K562 (cell line): ENCODE data around the gene ARFRP1. TPM values are rescaled to one million over a fixed set of nuclear protein-coding genes. Genes with fewer than 3 reads are reported as not detected.

Source experiments
- ATAC-seq: fragments of 200-7000 bp; cut with Tn5 transposase; 3 replicates; pipeline ENCODE4 v1.9.1; 2020; ENCODE audit warnings: moderate library complexity
- BruUV-seq: library from RNA; stranded (reverse); fragments of 400-500 nt; replicated peaks from 2 replicates; lab custom pipeline; 2021; lab: Mats Ljungman, UMichigan
- CTCF ChIA-PET: fragments of 300-600 bp; formaldehyde crosslinking; extraction: SDS; loops from one replicate; lab custom pipeline; 2021; ENCODE audit warnings: low intra/inter-chr PET ratio; lab: Yijun Ruan, JAX
- POLR2A ChIA-PET: fragments of 300-600, 350-650 bp; sonication (Branson Sonifier 250); formaldehyde crosslinking; extraction: SDS; loops from one replicate; lab custom pipeline; 2021; ENCODE audit warnings: antibody characterized with exemption, inconsistent platforms; lab: Yijun Ruan, JAX
- DNase-seq, 4 experiments: peaks; one replicate each; pipeline versions ENCODE4 v3.0.0 to v3.0.0-alpha.2; 2011 to 2018; ENCODE audit warnings: low spot score in 3 of 4, mixed read lengths in 3 of 4; ENCODE audit errors: extremely low read depth in 1 of 4
- FAIRE-seq: peaks from 2 replicates; lab custom pipeline; 2011; peaks lifted over from hg19 to GRCh38; lab: Jason Lieb, UNC
- H2AFZ ChIP-seq: 2 replicates; pipeline ENCODE4 v1.6.0; 2011; ENCODE audit warnings: low read depth, low read length, control low read depth, inconsistent platforms
- H3K27ac ChIP-seq: fragments of 200-600 bp; 3 replicates; pipeline ENCODE4 v1.8.0; 2011; ENCODE audit warnings: low read depth, mild to moderate bottlenecking, control low read depth, inconsistent platforms, low read length, moderate library complexity, mixed read lengths; ENCODE audit errors: extremely low read depth
- H3K27me3 ChIP-seq, 2 experiments: fragments of 300-600 bp in 1 of 2; 2 replicates in 1 of 2; 3 replicates in 1 of 2; pipeline versions ENCODE4 v1.6.0 to v1.8.0; 2011; ENCODE audit warnings: inconsistent platforms in 2 of 2, low read length in 2 of 2, mild to moderate bottlenecking in 1 of 2, mixed read lengths in 1 of 2, moderate library complexity in 1 of 2; ENCODE audit not compliant: control insufficient read depth in 2 of 2, insufficient read depth in 2 of 2
- H3K36me3 ChIP-seq: fragments of 300-600 bp; 3 replicates; pipeline ENCODE4 v1.8.0; 2011; ENCODE audit warnings: mild to moderate bottlenecking, low read length, inconsistent platforms; ENCODE audit not compliant: control insufficient read depth, insufficient read depth
- H3K4me1 ChIP-seq, 2 experiments: fragments of 200-600 bp in 1 of 2; replicated peaks in 1 of 2; 2 replicates in 1 of 2; 3 replicates in 1 of 2; pipeline versions ENCODE4 v1.5.1 to v1.8.0; 2011; ENCODE audit warnings: inconsistent platforms in 2 of 2, low read length in 2 of 2, mild to moderate bottlenecking in 1 of 2, mixed read lengths in 1 of 2, moderate library complexity in 1 of 2; ENCODE audit not compliant: control insufficient read depth in 2 of 2, insufficient read depth in 2 of 2
- H3K4me2 ChIP-seq: 2 replicates; pipeline ENCODE4 v1.6.1; 2011; ENCODE audit warnings: low read length, control low read depth, inconsistent platforms, mixed read lengths; ENCODE audit not compliant: insufficient read depth
- H3K4me3 ChIP-seq: fragments of 200-600 bp; sonication (generic), shearing (Covaris generic); 2 replicates; pipeline ENCODE4 v1.5.1; 2016; ENCODE audit warnings: control low read depth, inconsistent platforms
- H3K79me2 ChIP-seq: fragments of 200-600 bp; 3 replicates; pipeline ENCODE4 v1.8.0; 2011; ENCODE audit warnings: low read length, inconsistent platforms; ENCODE audit not compliant: control insufficient read depth, insufficient read depth
- H3K9ac ChIP-seq, 2 experiments: 2 replicates each; pipeline versions ENCODE4 v1.6.0 to v1.6.1; 2011; ENCODE audit warnings: low read depth in 2 of 2, low read length in 2 of 2, control low read depth in 1 of 2, inconsistent platforms in 1 of 2, mild to moderate bottlenecking in 1 of 2, mixed read lengths in 1 of 2; ENCODE audit not compliant: insufficient read depth in 1 of 2
- H3K9me1 ChIP-seq: one replicate; pipeline ENCODE4 v1.6.0; 2011; ENCODE audit warnings: inconsistent platforms, mild to moderate bottlenecking, low read length, moderate library complexity; ENCODE audit not compliant: control insufficient read depth, insufficient read depth
- H3K9me3 ChIP-seq: replicated peaks from 2 replicates; pipeline ENCODE4 v1.5.1; 2011; ENCODE audit warnings: low read depth, low read length, inconsistent platforms; ENCODE audit not compliant: control insufficient read depth, insufficient read depth
- H4K20me1 ChIP-seq: replicated peaks from 2 replicates; pipeline ENCODE4 v1.6.1; 2011; ENCODE audit warnings: low read length, inconsistent platforms, mixed read lengths; ENCODE audit not compliant: control insufficient read depth, insufficient read depth
- POLR2G ChIP-seq: fragments of 200-400 bp; formaldehyde crosslinking; IDR thresholded peaks from 2 replicates; pipeline ENCODE4 v1.6.1; 2017; ENCODE audit warnings: low read depth, mild to moderate bottlenecking, antibody characterized with exemption, low read length, moderate library complexity
- RBFOX2 ChIP-seq: fragments of 200-400 bp; formaldehyde crosslinking; IDR thresholded peaks from 2 replicates; pipeline ENCODE4 v1.6.1; 2017; ENCODE audit warnings: low read depth, mild to moderate bottlenecking, low read length, moderate library complexity
- ZBTB7A ChIP-seq: IDR thresholded peaks from 2 replicates; pipeline ENCODE4 v1.6.1; 2011; ENCODE audit warnings: low read depth, mild to moderate bottlenecking, low read length, moderate library complexity, borderline replicate concordance; ENCODE audit not compliant: control insufficient read depth
- ZNF76 ChIP-seq: fragments of 250-450 bp; sonication (Bioruptor Pico); IDR thresholded peaks from 2 replicates; pipeline ENCODE4 v1.4.0; 2020; ENCODE audit warnings: mild to moderate bottlenecking, moderate library complexity, borderline replicate concordance
- ZNF830 ChIP-seq: fragments of 250-450 bp; sonication (Bioruptor Pico); IDR thresholded peaks from 2 replicates; pipeline ENCODE4 v1.5.0; 2021; ENCODE audit warnings: mild to moderate bottlenecking
- WGBS: fragments of 100-300 bp; shearing (Covaris generic); methylation state at CpG from one replicate; pipeline ENCODE4 v1.1.6; 2016; ENCODE audit warnings: low coverage, mixed read lengths; ENCODE audit not compliant: insufficient coverage; ENCODE audit errors: missing lambda C conversion rate; 5-methylcytosine and 5-hydroxymethylcytosine counted together
- in situ Hi-C: fragments of 300-500 bp; cut with MboI; formaldehyde crosslinking; loops from 4 replicates; pipeline ENCODE4 v1.15.0; 2018; ENCODE audit warnings: inconsistent platforms, mixed read lengths
- intact Hi-C: fragments of 100-400 bp; cut with micrococcal nuclease; formaldehyde crosslinking; loops from 2 replicates; pipeline ENCODE4 v1.14.2; 2022
- polyA plus RNA-seq, 8 experiments: library from polyadenylated mRNA; depleted of rRNA in 4 of 8; stranded (reverse) in 5 of 8; unstranded in 3 of 8; fragments of >200 nt; fragmentation: Nextera tagmentation in 2 of 8; fragmentation: Illumina TruSeq in 1 of 8; extraction: Ambion mirVana in 2 of 8; extraction: Trizol in 1 of 8; gene quantifications; 2 replicates each; pipeline versions ENCODE4 v1.2.1 to v1.2.3, GENCODE V29; 2011 to 2014; ENCODE audit warnings: inconsistent platforms in 1 of 8, missing spikeins in 1 of 8
- total RNA-seq, 7 experiments: library from RNA; depleted of rRNA in 6 of 7; stranded (reverse); fragments of >200 nt in 6 of 7; fragmentation: Illumina TruSeq in 2 of 7; extraction: Trizol in 2 of 7; gene quantifications; 2 replicates each; pipeline versions ENCODE4 v1.2.1 to v1.2.3, GENCODE V29; 2011 to 2021; ENCODE audit warnings: low replicate concordance in 1 of 7
- TF ChIP-seq, protein P1 (sequence below), 2 experiments: fragments of 450-650 bp; formaldehyde crosslinking in 1 of 2; IDR thresholded peaks; 2 replicates each; pipeline versions ENCODE4 v1.4.0 to v1.6.1; 2014 to 2020; ENCODE audit warnings: mild to moderate bottlenecking in 2 of 2, borderline replicate concordance in 1 of 2, low read depth in 1 of 2
- TF ChIP-seq, protein P2 (sequence below): IDR thresholded peaks from 3 replicates; pipeline ENCODE4 v1.6.1; 2011; ENCODE audit warnings: borderline replicate concordance, mild to moderate bottlenecking; ENCODE audit not compliant: insufficient read length, insufficient read depth
- TF ChIP-seq, protein P3 (sequence below): sonication (generic); formaldehyde crosslinking; IDR thresholded peaks from 2 replicates; pipeline ENCODE4 v1.8.1; 2023; ENCODE audit warnings: mild to moderate bottlenecking, missing genetic modification reagents

Gene ARFRP1
- total and polyA plus RNA-seq, 9 of the 15 experiments (the other 6 are each of a cell fraction or from before 2014, with no cell fraction given) = 2.2 to 78.9 (median 37.3) TPM

DNA sequence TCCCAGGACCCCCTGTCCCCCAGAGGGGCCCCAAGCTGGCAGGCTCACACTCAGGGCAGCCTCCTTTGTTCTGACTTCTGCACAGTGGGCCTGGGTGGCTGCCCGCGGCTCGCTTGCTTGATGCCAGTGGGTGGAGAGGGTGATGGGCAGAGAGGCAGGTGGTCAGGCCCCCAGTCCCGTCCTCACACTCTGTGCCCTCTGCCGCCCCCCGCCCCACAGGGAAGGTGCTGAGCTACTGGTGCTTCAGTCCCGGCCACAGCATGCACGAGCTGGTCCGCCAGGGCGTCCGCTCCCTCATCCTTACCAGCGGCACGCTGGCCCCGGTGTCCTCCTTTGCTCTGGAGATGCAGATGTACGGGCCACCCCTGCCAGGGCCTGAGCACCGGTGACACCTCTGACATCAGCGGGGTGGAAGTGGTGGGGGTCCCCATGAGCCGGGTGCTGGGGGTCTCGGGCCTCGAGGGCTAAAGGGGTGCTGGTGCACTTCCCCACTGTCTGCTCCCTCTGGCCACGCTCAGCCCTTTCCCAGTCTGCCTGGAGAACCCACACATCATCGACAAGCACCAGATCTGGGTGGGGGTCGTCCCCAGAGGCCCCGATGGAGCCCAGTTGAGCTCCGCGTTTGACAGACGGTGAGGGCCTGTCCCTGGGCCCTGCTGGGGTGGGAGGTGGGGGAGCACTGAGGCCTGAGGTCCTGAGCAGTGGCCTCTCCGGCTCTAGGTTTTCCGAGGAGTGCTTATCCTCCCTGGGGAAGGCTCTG is 20.2 kb downstream of the ARFRP1 start:
- no peak for ATAC-seq
- no peaks in the 10 kb centered on the region for H3K27me3 ChIP-seq
- no peaks in the 10 kb centered on the region for H4K20me1 ChIP-seq
- intact Hi-C loops = no loop called here
- H3K36me3 ChIP-seq = peaks cover 30% of the 10 kb centered on the region; the same call in 2 of the 3 replicates
- no peak overlapping the region for H3K4me3 ChIP-seq
- no peak for DNase-seq
- H3K79me2 ChIP-seq = no peaks in the 10 kb centered on the region
- ChIA-PET CTCF (no interaction called here), POLR2A (interaction anchor here (1.0 to 1.2 kb wide), 3 partner anchors 20 to 25 kb away, joined by 3 to 4 read pairs (median 3); partner anchors contain the start of genes ARFRP1 and ZGPAT)
- no TSS peak for BruUV-seq
- peak overlapping the region in 1 of 2 experiments; percentile 91; a peak in 2 of 4 replicates for H3K9ac ChIP-seq
- no peak overlapping the region for H2AFZ ChIP-seq
- no peaks in the 10 kb centered on the region for H3K9me1 ChIP-seq
- peaks cover 9 to 72% of the 10 kb centered on the region in 2 experiments for H3K4me1 ChIP-seq
- in situ Hi-C loops = no loop called here
- no peak overlapping the region for H3K4me2 ChIP-seq
- no peak for FAIRE-seq
- 90% methylated on average over 24 of the region's 29 CpGs for WGBS
- H3K27ac ChIP-seq = no peak overlapping the region
- H3K9me3 ChIP-seq = no peaks in the 10 kb centered on the region
- peak; percentile 21; the same call in 1 of the 2 replicates for TF ChIP-seq ZBTB7A
- peak; percentile 76 for TF ChIP-seq POLR2G
- TF ChIP-seq, protein P1, sequence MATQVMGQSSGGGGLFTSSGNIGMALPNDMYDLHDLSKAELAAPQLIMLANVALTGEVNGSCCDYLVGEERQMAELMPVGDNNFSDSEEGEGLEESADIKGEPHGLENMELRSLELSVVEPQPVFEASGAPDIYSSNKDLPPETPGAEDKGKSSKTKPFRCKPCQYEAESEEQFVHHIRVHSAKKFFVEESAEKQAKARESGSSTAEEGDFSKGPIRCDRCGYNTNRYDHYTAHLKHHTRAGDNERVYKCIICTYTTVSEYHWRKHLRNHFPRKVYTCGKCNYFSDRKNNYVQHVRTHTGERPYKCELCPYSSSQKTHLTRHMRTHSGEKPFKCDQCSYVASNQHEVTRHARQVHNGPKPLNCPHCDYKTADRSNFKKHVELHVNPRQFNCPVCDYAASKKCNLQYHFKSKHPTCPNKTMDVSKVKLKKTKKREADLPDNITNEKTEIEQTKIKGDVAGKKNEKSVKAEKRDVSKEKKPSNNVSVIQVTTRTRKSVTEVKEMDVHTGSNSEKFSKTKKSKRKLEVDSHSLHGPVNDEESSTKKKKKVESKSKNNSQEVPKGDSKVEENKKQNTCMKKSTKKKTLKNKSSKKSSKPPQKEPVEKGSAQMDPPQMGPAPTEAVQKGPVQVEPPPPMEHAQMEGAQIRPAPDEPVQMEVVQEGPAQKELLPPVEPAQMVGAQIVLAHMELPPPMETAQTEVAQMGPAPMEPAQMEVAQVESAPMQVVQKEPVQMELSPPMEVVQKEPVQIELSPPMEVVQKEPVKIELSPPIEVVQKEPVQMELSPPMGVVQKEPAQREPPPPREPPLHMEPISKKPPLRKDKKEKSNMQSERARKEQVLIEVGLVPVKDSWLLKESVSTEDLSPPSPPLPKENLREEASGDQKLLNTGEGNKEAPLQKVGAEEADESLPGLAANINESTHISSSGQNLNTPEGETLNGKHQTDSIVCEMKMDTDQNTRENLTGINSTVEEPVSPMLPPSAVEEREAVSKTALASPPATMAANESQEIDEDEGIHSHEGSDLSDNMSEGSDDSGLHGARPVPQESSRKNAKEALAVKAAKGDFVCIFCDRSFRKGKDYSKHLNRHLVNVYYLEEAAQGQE (IDR thresholded peaks at IDR 0.05; ENCODE audit: borderline replicate concordance) = no peak
- TF ChIP-seq, protein P1 (CRISPR knock-in tag; IDR thresholded peaks at IDR 0.05; ENCODE audit: low read depth) = no peak
- TF ChIP-seq, protein P2, sequence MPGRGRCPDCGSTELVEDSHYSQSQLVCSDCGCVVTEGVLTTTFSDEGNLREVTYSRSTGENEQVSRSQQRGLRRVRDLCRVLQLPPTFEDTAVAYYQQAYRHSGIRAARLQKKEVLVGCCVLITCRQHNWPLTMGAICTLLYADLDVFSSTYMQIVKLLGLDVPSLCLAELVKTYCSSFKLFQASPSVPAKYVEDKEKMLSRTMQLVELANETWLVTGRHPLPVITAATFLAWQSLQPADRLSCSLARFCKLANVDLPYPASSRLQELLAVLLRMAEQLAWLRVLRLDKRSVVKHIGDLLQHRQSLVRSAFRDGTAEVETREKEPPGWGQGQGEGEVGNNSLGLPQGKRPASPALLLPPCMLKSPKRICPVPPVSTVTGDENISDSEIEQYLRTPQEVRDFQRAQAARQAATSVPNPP = no peak
- TF ChIP-seq, protein P3, sequence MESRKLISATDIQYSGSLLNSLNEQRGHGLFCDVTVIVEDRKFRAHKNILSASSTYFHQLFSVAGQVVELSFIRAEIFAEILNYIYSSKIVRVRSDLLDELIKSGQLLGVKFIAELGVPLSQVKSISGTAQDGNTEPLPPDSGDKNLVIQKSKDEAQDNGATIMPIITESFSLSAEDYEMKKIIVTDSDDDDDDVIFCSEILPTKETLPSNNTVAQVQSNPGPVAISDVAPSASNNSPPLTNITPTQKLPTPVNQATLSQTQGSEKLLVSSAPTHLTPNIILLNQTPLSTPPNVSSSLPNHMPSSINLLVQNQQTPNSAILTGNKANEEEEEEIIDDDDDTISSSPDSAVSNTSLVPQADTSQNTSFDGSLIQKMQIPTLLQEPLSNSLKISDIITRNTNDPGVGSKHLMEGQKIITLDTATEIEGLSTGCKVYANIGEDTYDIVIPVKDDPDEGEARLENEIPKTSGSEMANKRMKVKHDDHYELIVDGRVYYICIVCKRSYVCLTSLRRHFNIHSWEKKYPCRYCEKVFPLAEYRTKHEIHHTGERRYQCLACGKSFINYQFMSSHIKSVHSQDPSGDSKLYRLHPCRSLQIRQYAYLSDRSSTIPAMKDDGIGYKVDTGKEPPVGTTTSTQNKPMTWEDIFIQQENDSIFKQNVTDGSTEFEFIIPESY (CRISPR knock-in tag) = no peak
- 0 out of 2 replicates have a peak, but pooled peaks have one; percentile 13 for TF ChIP-seq RBFOX2
- no peak for TF ChIP-seq ZNF830 (CRISPR knock-in tag)
- no peak for TF ChIP-seq ZNF76
